HG03139 (cell line): ENCODE results near the gene KITLG.
"Not testable (repeated sequence)": the region's sequence is repeated elsewhere in the genome, so short reads cannot be mapped to it uniquely, and the experiment has no call there.

Source experiments
- ATAC-seq: cut with Tn5 transposase; IDR thresholded peaks from one replicate; pipeline ENCODE4 v1.9.1; 2021; ENCODE audit not compliant: unreplicated experiment

KITLG gene

GRCh38 chr12:88577537-88577936, 2.7 kb downstream of the KITLG start:
- ATAC-seq: no peak

GRCh38 chr12:88576866-88577265, 3.4 kb downstream of the KITLG start:
- ATAC-seq: no peak

GRCh38 chr12:88575361-88575970, 4.8 kb downstream of the KITLG start:
- ATAC-seq: no peak

GRCh38 chr12:88574278-88574677, 6.0 kb downstream of the KITLG start:
- ATAC-seq: no peak

- ATAC-seq: no peak
Observed at GRCh38 chr12:88573583-88573982, 6.7 kb downstream of the KITLG start.

- ATAC-seq: no peak
Observed at GRCh38 chr12:88572781-88573549, 7.3 kb downstream of the KITLG start.

GRCh38 chr12:88571543-88571942, 8.7 kb downstream of the KITLG start:
- no peak for ATAC-seq

GRCh38 chr12:88570103-88570502, 10.2 kb downstream of the KITLG start:
- no peak for ATAC-seq

- ATAC-seq: no peak
Observed at GRCh38 chr12:88566430-88566829, 13.8 kb downstream of the KITLG start.

GRCh38 chr12:88562846-88563582, 17.3 kb downstream of the KITLG start:
- no peak for ATAC-seq

GRCh38 chr12:88562151-88562550, 18.1 kb downstream of the KITLG start:
- no peak for ATAC-seq

GRCh38 chr12:88559772-88560171, 20.5 kb downstream of the KITLG start:
- no peak for ATAC-seq

- ATAC-seq: no peak
Observed at GRCh38 chr12:88559199-88559598, 21.1 kb downstream of the KITLG start.

- ATAC-seq: no peak
Observed at GRCh38 chr12:88558340-88558867, 21.9 kb downstream of the KITLG start.

GRCh38 chr12:88556213-88556774, 24.0 kb downstream of the KITLG start:
- ATAC-seq: no peak

- no peak for ATAC-seq
Observed at GRCh38 chr12:88553941-88554658, 26.2 kb downstream of the KITLG start.

- no peak for ATAC-seq
Observed at GRCh38 chr12:88552610-88553079, 27.6 kb downstream of the KITLG start.

- no peak for ATAC-seq
Observed at GRCh38 chr12:88549929-88550328, 30.3 kb downstream of the KITLG start.

GRCh38 chr12:88547949-88548348, 32.3 kb downstream of the KITLG start:
- ATAC-seq: not testable (repeated sequence)

- ATAC-seq: no peak
Observed at GRCh38 chr12:88546853-88547252, 33.4 kb downstream of the KITLG start.

GRCh38 chr12:88546226-88546625, 34.0 kb downstream of the KITLG start:
- no peak for ATAC-seq
